Keratinocyte (primary cell): ENCODE results near the gene IL15.
A peak's percentile ranks its signal among the peaks of the same experiment; 100 is the strongest.

Experiments used
- CTCF ChIP-seq, 3 experiments: IDR thresholded peaks in 1 of 3; conservative IDR thresholded peaks in 1 of 3; optimal IDR thresholded peaks in 1 of 3; 2 replicates in 2 of 3; 3 replicates in 1 of 3; pipeline versions ENCODE3 to v1.5.1; 2011; ENCODE audit warnings: low read length in 3 of 3, mild to moderate bottlenecking in 3 of 3, moderate library complexity in 2 of 3, control low read depth in 1 of 3, inconsistent platforms in 1 of 3; ENCODE audit not compliant: insufficient read depth in 2 of 3; ENCODE audit errors: extremely low read depth in 1 of 3
- EZH2 ChIP-seq: IDR thresholded peaks from one replicate; pipeline ENCODE4 v1.6.1; 2012; ENCODE audit warnings: inconsistent platforms, mild to moderate bottlenecking, low read length, moderate library complexity

- TF ChIP-seq EZH2 (no peak), CTCF (optimal IDR thresholded peaks at IDR 0.05 in 1 of 3, IDR thresholded peaks at IDR 0.05 in 1 of 3, conservative IDR thresholded peaks at IDR 0.05 in 1 of 3; ENCODE audit: extremely low read depth in 1 of 3, insufficient read depth in 2 of 3, low read length in 3 of 3) (peak in 2 of 3 experiments; percentile 55 to 60)
Observed at GRCh38 chr4:141711211-141711610, 74.8 kb downstream of the IL15 start.
